Liver (tissue), 9 donors: Measurements from ENCODE around the gene RASGRF2. TPM values are rescaled to one million over a fixed set of nuclear protein-coding genes. Genes with fewer than 3 reads are reported as not detected.

Source experiments
- DNase-seq: peaks from one replicate; pipeline ENCODE4 v3.0.0-alpha.2; 2017; ENCODE audit warnings: low spot score
- H3K27ac ChIP-seq, 2 donors: one replicate each; pipeline ENCODE4 v1.7.0; 2013; ENCODE audit warnings: inconsistent platforms in 2 of 2, low read length in 2 of 2, control low read depth in 1 of 2, low read depth in 1 of 2, mild to moderate bottlenecking in 1 of 2
- H3K27me3 ChIP-seq, 4 donors: one replicate each; pipeline versions ENCODE4 v1.6.1 to v1.7.0; 2013; ENCODE audit warnings: low read length in 3 of 4, inconsistent platforms in 1 of 4, mild to moderate bottlenecking in 1 of 4, moderate library complexity in 1 of 4; ENCODE audit not compliant: control insufficient read depth in 4 of 4, insufficient read depth in 4 of 4
- H3K36me3 ChIP-seq, 4 donors: one replicate each; pipeline versions ENCODE4 v1.6.1 to v1.7.0; 2013; ENCODE audit warnings: low read length in 3 of 4, mild to moderate bottlenecking in 3 of 4, low read depth in 1 of 4, moderate library complexity in 1 of 4; ENCODE audit not compliant: control insufficient read depth in 4 of 4, insufficient read depth in 3 of 4
- H3K4me1 ChIP-seq, 4 donors: one replicate each; pipeline versions ENCODE4 v1.6.1 to v1.7.0; 2013; ENCODE audit warnings: low read length in 3 of 4, mild to moderate bottlenecking in 3 of 4, moderate library complexity in 1 of 4; ENCODE audit not compliant: control insufficient read depth in 4 of 4, insufficient read depth in 4 of 4
- H3K4me3 ChIP-seq, 3 donors: one replicate each; pipeline versions ENCODE4 v1.6.1 to v1.7.0; 2013; ENCODE audit warnings: low read length in 3 of 3, control low read depth in 1 of 3, low read depth in 1 of 3, mild to moderate bottlenecking in 1 of 3
- H3K9ac ChIP-seq, 2 donors: one replicate each; pipeline ENCODE4 v1.7.0; 2013; ENCODE audit warnings: low read length in 2 of 2, mild to moderate bottlenecking in 2 of 2, moderate library complexity in 2 of 2, control low read depth in 1 of 2, low read depth in 1 of 2
- H3K9me3 ChIP-seq, 4 donors: one replicate each; pipeline versions ENCODE4 v1.6.1 to v1.7.0; 2013; ENCODE audit warnings: low read length in 3 of 4; ENCODE audit not compliant: control insufficient read depth in 4 of 4
- FOXA1 ChIP-seq: IDR thresholded peaks from 2 replicates; pipeline ENCODE4 v1.6.1; 2016; ENCODE audit warnings: antibody characterized with exemption
- FOXA2 ChIP-seq: IDR thresholded peaks from 2 replicates; pipeline ENCODE4 v1.6.1; 2016; ENCODE audit warnings: antibody characterized with exemption
- GABPA ChIP-seq, 2 donors: IDR thresholded peaks in 1 of 2; conservative IDR thresholded peaks in 1 of 2; 2 replicates each; pipeline ENCODE4 v1.6.1; 2016; ENCODE audit warnings: antibody characterized with exemption in 2 of 2, mild to moderate bottlenecking in 1 of 2, moderate library complexity in 1 of 2
- HNF4A ChIP-seq, 2 donors: conservative IDR thresholded peaks; 2 replicates each; pipeline ENCODE4 v1.6.1; 2016; ENCODE audit warnings: antibody characterized with exemption in 2 of 2, mild to moderate bottlenecking in 2 of 2
- HNF4G ChIP-seq: IDR thresholded peaks from 2 replicates; pipeline ENCODE4 v1.6.1; 2016; ENCODE audit warnings: antibody characterized with exemption
- JUND ChIP-seq, 2 donors: IDR thresholded peaks; 2 replicates each; pipeline ENCODE4 v1.6.1; 2016; ENCODE audit warnings: antibody characterized with exemption in 2 of 2
- NR2F2 ChIP-seq: IDR thresholded peaks from 2 replicates; pipeline ENCODE4 v1.6.1; 2016; ENCODE audit warnings: antibody characterized with exemption
- RAD21 ChIP-seq, 2 donors: IDR thresholded peaks; 2 replicates each; pipeline ENCODE4 v1.6.1; 2016; ENCODE audit warnings: antibody characterized with exemption in 2 of 2, mild to moderate bottlenecking in 2 of 2
- RXRA ChIP-seq, 2 donors: IDR thresholded peaks; 2 replicates each; pipeline ENCODE4 v1.6.1; 2017 to 2018; ENCODE audit warnings: antibody characterized with exemption in 2 of 2, mild to moderate bottlenecking in 1 of 2
- SP1 ChIP-seq: IDR thresholded peaks from 2 replicates; pipeline ENCODE4 v1.6.1; 2018; ENCODE audit warnings: antibody characterized with exemption, mild to moderate bottlenecking
- TAF1 ChIP-seq: conservative IDR thresholded peaks from 2 replicates; pipeline ENCODE4 v1.6.1; 2016; ENCODE audit warnings: antibody characterized with exemption, mild to moderate bottlenecking
- YY1 ChIP-seq: IDR thresholded peaks from 2 replicates; pipeline ENCODE4 v1.6.1; 2016; ENCODE audit warnings: antibody characterized with exemption, mild to moderate bottlenecking
- WGBS: extraction: QIAGEN DNeasy Blood & Tissue Kit; methylation state at CpG from one replicate; pipeline ENCODE4 v1.1.7; 2013; 5-methylcytosine and 5-hydroxymethylcytosine counted together
- polyA plus RNA-seq, 2 donors: library from polyadenylated mRNA; stranded (reverse) in 1 of 2; unstranded in 1 of 2; fragments of 200-250 nt in 1 of 2; fragments of >200 nt in 1 of 2; fragmentation: Nextera tagmentation in 1 of 2; extraction: Ambion mirVana in 1 of 2; gene quantifications; one replicate each; pipeline versions ENCODE4 v1.2.1 to v1.2.3, GENCODE V29; 2013 to 2015
- total RNA-seq, 2 donors: library from RNA; depleted of rRNA; stranded (reverse); fragments of >200 nt; gene quantifications; one replicate each; pipeline ENCODE4 v1.2.3, GENCODE V29; 2014
- TF ChIP-seq, protein P1 (sequence below): IDR thresholded peaks from 2 replicates; pipeline ENCODE4 v1.6.1; 2016; ENCODE audit warnings: antibody characterized with exemption
- TF ChIP-seq, protein P2 (sequence below): IDR thresholded peaks from 2 replicates; pipeline ENCODE4 v1.6.1; 2016; ENCODE audit warnings: antibody characterized with exemption
- TF ChIP-seq, protein P3 (sequence below): fragments of 150-350 bp; IDR thresholded peaks from 2 replicates; pipeline ENCODE4 v1.5.1; 2017; ENCODE audit warnings: improper control_type of control experiment, low read depth, low read length; ENCODE audit not compliant: missing input control
- TF ChIP-seq, protein P4 (sequence below): IDR thresholded peaks from 2 replicates; pipeline ENCODE4 v1.6.1; 2016; ENCODE audit warnings: antibody characterized with exemption, mild to moderate bottlenecking
- TF ChIP-seq, protein P5 (sequence below): IDR thresholded peaks from 2 replicates; pipeline ENCODE4 v1.6.1; 2016; ENCODE audit warnings: antibody characterized with exemption
- donor health status: healthy.
- donor health status: healthy.
- donor health status: healthy.
- donor health status: healthy.
- donor health status: healthy.

RASGRF2 gene
- total and polyA plus RNA-seq, 4 donors, result 0.12 to 3.3 (median 0.23) TPM

DNA sequence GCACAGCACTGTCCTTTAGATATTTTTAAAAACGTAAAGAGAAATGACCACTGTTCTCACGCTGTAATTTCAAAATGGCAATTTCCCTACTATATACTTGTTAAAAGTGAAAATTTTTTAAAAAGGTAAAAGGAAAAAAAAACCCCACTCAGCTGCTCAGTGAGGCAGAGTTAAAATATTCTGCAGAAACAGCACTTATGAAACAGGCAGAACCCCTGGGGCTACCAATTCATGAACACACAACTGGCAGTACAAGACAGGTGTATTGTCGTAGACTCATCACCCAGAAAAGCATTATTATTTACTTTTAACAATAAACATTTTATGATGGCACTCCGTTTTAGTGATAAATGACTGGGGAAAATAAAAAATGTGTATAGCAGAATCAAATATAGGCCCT lies 1.5 kb upstream of the RASGRF2 start:
- Histone ChIP-seq H3K9me3 (no peaks in the 10 kb centered on the region), H3K36me3 (no peaks in the 10 kb centered on the region), H3K4me3 (no peak overlapping the region), H3K9ac (no peak overlapping the region), H3K4me1 (peaks cover 10 to 16% (median 13%) of the 10 kb centered on the region in 4 donors), H3K27me3 (peaks cover 0 to 4% (median 3%) of the 10 kb centered on the region in 4 donors), H3K27ac (no peak overlapping the region)
- TF ChIP-seq, protein P1, sequence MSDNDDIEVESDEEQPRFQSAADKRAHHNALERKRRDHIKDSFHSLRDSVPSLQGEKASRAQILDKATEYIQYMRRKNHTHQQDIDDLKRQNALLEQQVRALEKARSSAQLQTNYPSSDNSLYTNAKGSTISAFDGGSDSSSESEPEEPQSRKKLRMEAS, result no peak
- TF ChIP-seq TAF1, result no peak
- no peak for TF ChIP-seq JUND (IDR thresholded peaks at IDR 0.05)
- TF ChIP-seq, protein P2, sequence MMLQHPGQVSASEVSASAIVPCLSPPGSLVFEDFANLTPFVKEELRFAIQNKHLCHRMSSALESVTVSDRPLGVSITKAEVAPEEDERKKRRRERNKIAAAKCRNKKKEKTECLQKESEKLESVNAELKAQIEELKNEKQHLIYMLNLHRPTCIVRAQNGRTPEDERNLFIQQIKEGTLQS, result no peak
- no peak for TF ChIP-seq NR2F2
- no peak for TF ChIP-seq HNF4G
- WGBS, result 88% methylated on average over 4 of the region's 4 CpGs
- DNase-seq, result no peak

DNA sequence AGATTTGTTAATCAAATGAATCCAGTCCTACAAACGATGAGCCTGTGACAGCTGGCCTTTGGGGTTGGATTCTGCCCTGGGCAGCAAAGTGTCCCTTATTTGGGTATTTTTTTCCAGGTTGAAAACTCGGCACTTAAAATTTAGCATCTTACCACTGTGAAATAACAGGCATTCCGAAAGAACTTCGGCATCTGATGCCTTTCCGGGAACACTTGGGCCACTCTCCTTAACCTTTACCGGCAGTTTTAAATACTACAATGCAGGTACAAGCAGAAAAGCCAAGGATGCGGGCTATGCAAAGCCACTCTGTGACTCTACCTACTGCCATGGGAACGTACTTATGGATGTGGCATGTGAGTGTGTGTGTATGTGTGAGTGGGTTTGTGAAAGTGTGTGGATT lies 1.0 kb upstream of the RASGRF2 start:
- no peak for DNase-seq
- H3K4me1 ChIP-seq, result peaks cover 10 to 16% (median 13%) of the 10 kb centered on the region in 4 donors

More for the DNA sequence above, 1.0 kb upstream of the RASGRF2 start:
- H3K36me3 ChIP-seq, result no peaks in the 10 kb centered on the region
- no peak overlapping the region for H3K27ac ChIP-seq
- peaks cover 0 to 4% (median 3%) of the 10 kb centered on the region in 4 donors for H3K27me3 ChIP-seq
- H3K4me3 ChIP-seq, result no peak overlapping the region
- WGBS, result 86% methylated on average over 8 of the region's 8 CpGs
- TF ChIP-seq JUND (IDR thresholded peaks at IDR 0.05) (no peak), FOXA1 (no peak), TAF1 (no peak), FOXA2 (no peak), RAD21 (IDR thresholded peaks at IDR 0.05) (no peak), HNF4A (conservative IDR thresholded peaks at IDR 0.05) (no peak), RXRA (IDR thresholded peaks at IDR 0.05) (no peak), SP1 (no peak), YY1 (no peak), GABPA (IDR thresholded peaks at IDR 0.05 in 1 of 2, conservative IDR thresholded peaks at IDR 0.05 in 1 of 2) (no peak), NR2F2 (no peak)
- TF ChIP-seq, protein P3, sequence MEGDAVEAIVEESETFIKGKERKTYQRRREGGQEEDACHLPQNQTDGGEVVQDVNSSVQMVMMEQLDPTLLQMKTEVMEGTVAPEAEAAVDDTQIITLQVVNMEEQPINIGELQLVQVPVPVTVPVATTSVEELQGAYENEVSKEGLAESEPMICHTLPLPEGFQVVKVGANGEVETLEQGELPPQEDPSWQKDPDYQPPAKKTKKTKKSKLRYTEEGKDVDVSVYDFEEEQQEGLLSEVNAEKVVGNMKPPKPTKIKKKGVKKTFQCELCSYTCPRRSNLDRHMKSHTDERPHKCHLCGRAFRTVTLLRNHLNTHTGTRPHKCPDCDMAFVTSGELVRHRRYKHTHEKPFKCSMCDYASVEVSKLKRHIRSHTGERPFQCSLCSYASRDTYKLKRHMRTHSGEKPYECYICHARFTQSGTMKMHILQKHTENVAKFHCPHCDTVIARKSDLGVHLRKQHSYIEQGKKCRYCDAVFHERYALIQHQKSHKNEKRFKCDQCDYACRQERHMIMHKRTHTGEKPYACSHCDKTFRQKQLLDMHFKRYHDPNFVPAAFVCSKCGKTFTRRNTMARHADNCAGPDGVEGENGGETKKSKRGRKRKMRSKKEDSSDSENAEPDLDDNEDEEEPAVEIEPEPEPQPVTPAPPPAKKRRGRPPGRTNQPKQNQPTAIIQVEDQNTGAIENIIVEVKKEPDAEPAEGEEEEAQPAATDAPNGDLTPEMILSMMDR, result no peak
- TF ChIP-seq, protein P4, sequence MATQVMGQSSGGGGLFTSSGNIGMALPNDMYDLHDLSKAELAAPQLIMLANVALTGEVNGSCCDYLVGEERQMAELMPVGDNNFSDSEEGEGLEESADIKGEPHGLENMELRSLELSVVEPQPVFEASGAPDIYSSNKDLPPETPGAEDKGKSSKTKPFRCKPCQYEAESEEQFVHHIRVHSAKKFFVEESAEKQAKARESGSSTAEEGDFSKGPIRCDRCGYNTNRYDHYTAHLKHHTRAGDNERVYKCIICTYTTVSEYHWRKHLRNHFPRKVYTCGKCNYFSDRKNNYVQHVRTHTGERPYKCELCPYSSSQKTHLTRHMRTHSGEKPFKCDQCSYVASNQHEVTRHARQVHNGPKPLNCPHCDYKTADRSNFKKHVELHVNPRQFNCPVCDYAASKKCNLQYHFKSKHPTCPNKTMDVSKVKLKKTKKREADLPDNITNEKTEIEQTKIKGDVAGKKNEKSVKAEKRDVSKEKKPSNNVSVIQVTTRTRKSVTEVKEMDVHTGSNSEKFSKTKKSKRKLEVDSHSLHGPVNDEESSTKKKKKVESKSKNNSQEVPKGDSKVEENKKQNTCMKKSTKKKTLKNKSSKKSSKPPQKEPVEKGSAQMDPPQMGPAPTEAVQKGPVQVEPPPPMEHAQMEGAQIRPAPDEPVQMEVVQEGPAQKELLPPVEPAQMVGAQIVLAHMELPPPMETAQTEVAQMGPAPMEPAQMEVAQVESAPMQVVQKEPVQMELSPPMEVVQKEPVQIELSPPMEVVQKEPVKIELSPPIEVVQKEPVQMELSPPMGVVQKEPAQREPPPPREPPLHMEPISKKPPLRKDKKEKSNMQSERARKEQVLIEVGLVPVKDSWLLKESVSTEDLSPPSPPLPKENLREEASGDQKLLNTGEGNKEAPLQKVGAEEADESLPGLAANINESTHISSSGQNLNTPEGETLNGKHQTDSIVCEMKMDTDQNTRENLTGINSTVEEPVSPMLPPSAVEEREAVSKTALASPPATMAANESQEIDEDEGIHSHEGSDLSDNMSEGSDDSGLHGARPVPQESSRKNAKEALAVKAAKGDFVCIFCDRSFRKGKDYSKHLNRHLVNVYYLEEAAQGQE, result no peak
- TF ChIP-seq, protein P5, sequence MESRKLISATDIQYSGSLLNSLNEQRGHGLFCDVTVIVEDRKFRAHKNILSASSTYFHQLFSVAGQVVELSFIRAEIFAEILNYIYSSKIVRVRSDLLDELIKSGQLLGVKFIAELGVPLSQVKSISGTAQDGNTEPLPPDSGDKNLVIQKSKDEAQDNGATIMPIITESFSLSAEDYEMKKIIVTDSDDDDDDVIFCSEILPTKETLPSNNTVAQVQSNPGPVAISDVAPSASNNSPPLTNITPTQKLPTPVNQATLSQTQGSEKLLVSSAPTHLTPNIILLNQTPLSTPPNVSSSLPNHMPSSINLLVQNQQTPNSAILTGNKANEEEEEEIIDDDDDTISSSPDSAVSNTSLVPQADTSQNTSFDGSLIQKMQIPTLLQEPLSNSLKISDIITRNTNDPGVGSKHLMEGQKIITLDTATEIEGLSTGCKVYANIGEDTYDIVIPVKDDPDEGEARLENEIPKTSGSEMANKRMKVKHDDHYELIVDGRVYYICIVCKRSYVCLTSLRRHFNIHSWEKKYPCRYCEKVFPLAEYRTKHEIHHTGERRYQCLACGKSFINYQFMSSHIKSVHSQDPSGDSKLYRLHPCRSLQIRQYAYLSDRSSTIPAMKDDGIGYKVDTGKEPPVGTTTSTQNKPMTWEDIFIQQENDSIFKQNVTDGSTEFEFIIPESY, result no peak
- TF ChIP-seq, protein P2, result no peak
- no peak overlapping the region for H3K9ac ChIP-seq
- H3K9me3 ChIP-seq, result no peaks in the 10 kb centered on the region
